GM18507 (cell line): ENCODE results near the gene TMEM108.
A peak's percentile ranks its signal among the peaks of the same experiment; 100 is the strongest.

Source experiments
- DNase-seq: peaks from one replicate; pipeline ENCODE4 v3.0.0; 2011; ENCODE audit warnings: low read depth; ENCODE audit not compliant: insufficient read length; ENCODE audit errors: extremely low spot score
- FAIRE-seq: peaks from 2 replicates; lab custom pipeline; 2011; peaks lifted over from hg19 to GRCh38; lab: Jason Lieb, UNC

The TMEM108 gene

GRCh38 chr3:133259767-133260166, 221.6 kb downstream of the TMEM108 start:
- FAIRE-seq (no peak), DNase-seq (no peak)

- FAIRE-seq (no peak), DNase-seq (no peak)
Measured at GRCh38 chr3:133262333-133262732, 224.1 kb downstream of the TMEM108 start.

GRCh38 chr3:133264920-133265319, 226.7 kb downstream of the TMEM108 start:
- FAIRE-seq (peak; percentile 9), DNase-seq (no peak)

GRCh38 chr3:133268726-133269134, 230.5 kb downstream of the TMEM108 start:
- no peak for DNase-seq
- no peak for FAIRE-seq

- DNase-seq (no peak), FAIRE-seq (no peak)
Measured at GRCh38 chr3:133269393-133269792, 231.2 kb downstream of the TMEM108 start.

- FAIRE-seq (no peak), DNase-seq (no peak)
Measured at GRCh38 chr3:133270631-133271030, 232.4 kb downstream of the TMEM108 start.

GRCh38 chr3:133271042-133271441, 232.9 kb downstream of the TMEM108 start:
- DNase-seq: no peak
- FAIRE-seq: no peak

GRCh38 chr3:133271539-133271938, 233.3 kb downstream of the TMEM108 start:
- FAIRE-seq: no peak

GRCh38 chr3:133273346-133273745, 235.2 kb downstream of the TMEM108 start:
- DNase-seq (no peak), FAIRE-seq (no peak)

More at GRCh38 chr3:133271539-133271938, 233.3 kb downstream of the TMEM108 start:
- DNase-seq: no peak

GRCh38 chr3:133274477-133274876, 236.3 kb downstream of the TMEM108 start:
- DNase-seq (no peak), FAIRE-seq (no peak)

- FAIRE-seq (no peak), DNase-seq (no peak)
Measured at GRCh38 chr3:133276594-133276993, 238.4 kb downstream of the TMEM108 start.

GRCh38 chr3:133277813-133278212, 239.6 kb downstream of the TMEM108 start:
- FAIRE-seq: no peak

GRCh38 chr3:133278260-133279043, 240.3 kb downstream of the TMEM108 start:
- FAIRE-seq: no peak
- no peak for DNase-seq

More at GRCh38 chr3:133277813-133278212, 239.6 kb downstream of the TMEM108 start:
- no peak for DNase-seq

- FAIRE-seq: no peak
- DNase-seq: no peak
Measured at GRCh38 chr3:133280586-133280985, 242.4 kb downstream of the TMEM108 start.

GRCh38 chr3:133282236-133282635, 244.0 kb downstream of the TMEM108 start:
- DNase-seq (no peak), FAIRE-seq (no peak)

GRCh38 chr3:133283958-133284807, 246.0 kb downstream of the TMEM108 start:
- FAIRE-seq (peak; percentile 15), DNase-seq (no peak)

- FAIRE-seq (no peak), DNase-seq (no peak)
Measured at GRCh38 chr3:133289322-133289721, 251.1 kb downstream of the TMEM108 start.

GRCh38 chr3:133292296-133292695, 254.1 kb downstream of the TMEM108 start:
- FAIRE-seq (no peak), DNase-seq (no peak)

GRCh38 chr3:133293397-133294110, 255.4 kb downstream of the TMEM108 start:
- FAIRE-seq (no peak), DNase-seq (no peak)

- FAIRE-seq (no peak), DNase-seq (no peak)
Measured at GRCh38 chr3:133294253-133294652, 256.1 kb downstream of the TMEM108 start.
